GM12864 (cell line): Measurements from ENCODE around the gene MAST1.

Experiments
- DNase-seq: peaks from one replicate; pipeline ENCODE4 v3.0.0-alpha.2; 2011; ENCODE audit warnings: low read depth
- H3K4me3 ChIP-seq: 2 replicates; pipeline ENCODE4 v1.5.1; 2011; ENCODE audit warnings: mild to moderate bottlenecking, low read depth, low read length, control low read depth
- CTCF ChIP-seq: IDR thresholded peaks from 2 replicates; pipeline ENCODE4 v1.5.1; 2011; ENCODE audit warnings: low read depth, mild to moderate bottlenecking, moderate library complexity, low read length, control low read depth, inconsistent platforms; ENCODE audit errors: missing control alignments

Gene MAST1

GRCh38 chr19:12838182-12838885 is at the start of gene MAST1:
Gene MAST1 (plus strand): TSS chr19:12838515. CDS start chr19:12838573, 58 bp downstream.
- no peak within 1 kb of the TSS; the same call in 1 of the 2 replicates for H3K4me3 ChIP-seq
- no peak for DNase-seq
- TF ChIP-seq CTCF, result peak; percentile 58

- no peak for DNase-seq
- no peak for TF ChIP-seq CTCF
- H3K4me3 ChIP-seq, result peak overlapping the region; percentile 46
These were observed 49.6 kb upstream of the MAST1 start for GRCh38 chr19:12788682-12789097.

- H3K4me3 ChIP-seq, result peak overlapping the region; percentile 46
- TF ChIP-seq CTCF, result no peak
- no peak for DNase-seq
These were observed 49.0 kb upstream of the MAST1 start for GRCh38 chr19:12789098-12789903.

GRCh38 chr19:12789904-12790619 is 48.3 kb upstream of the MAST1 start:
- TF ChIP-seq CTCF, result no peak
- peak overlapping the region; percentile 89 for H3K4me3 ChIP-seq
- peak; percentile 90 for DNase-seq

- H3K4me3 ChIP-seq, result peak overlapping the region; percentile 89
- no peak for TF ChIP-seq CTCF
- DNase-seq, result no peak
These were observed 47.5 kb upstream of the MAST1 start for GRCh38 chr19:12790628-12791344.

- TF ChIP-seq CTCF, result no peak
- DNase-seq, result peak; percentile 90
- peak within 1 kb of the TSS; percentile 89 for H3K4me3 ChIP-seq
These were observed 46.8 kb upstream of the MAST1 start, which contains the start of gene JUNB for GRCh38 chr19:12791345-12792050. Gene JUNB (plus strand): TSS chr19:12791486. CDS start chr19:12791772, 286 bp downstream.
